C4-2B (cell line): ENCODE measurements around the gene WDR83.
"Not testable (repeated sequence)": the region's sequence is repeated elsewhere in the genome, so short reads cannot be mapped to it uniquely, and the experiment has no call there.

ENCODE experiments used
- H3K27ac ChIP-seq: fragments of 450-650 bp; 2 replicates; pipeline ENCODE4 v1.5.1; 2017
- ZFX ChIP-seq: fragments of 450-650 bp; IDR thresholded peaks from 2 replicates; pipeline ENCODE4 v1.6.1; 2017
- TF ChIP-seq, protein P1 (sequence below): fragments of 450-650 bp; conservative IDR thresholded peaks from 2 replicates; pipeline ENCODE4 v1.5.1; 2017; ENCODE audit warnings: mild to moderate bottlenecking

WDR83 gene

DNA sequence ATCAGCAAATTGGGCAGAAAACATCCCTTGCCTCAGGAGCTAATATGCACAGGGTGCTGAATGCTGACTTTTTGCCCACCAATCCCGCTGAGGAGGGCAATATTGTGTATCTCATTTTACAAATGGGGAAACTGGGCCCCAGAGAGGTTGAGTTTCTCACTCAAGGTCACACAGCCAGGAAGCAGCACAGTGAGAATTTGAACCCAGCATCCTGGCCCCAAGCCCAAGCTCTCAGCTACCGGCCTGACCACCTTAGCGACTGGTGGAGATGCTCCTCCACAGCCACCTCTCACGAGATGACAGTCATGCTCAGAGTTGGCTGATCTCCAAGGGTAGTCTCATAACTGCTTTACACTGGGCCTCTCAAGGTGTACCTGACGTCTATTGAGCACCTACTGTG is 26.4 kb downstream of the WDR83 start:
- TF ChIP-seq, protein P1, sequence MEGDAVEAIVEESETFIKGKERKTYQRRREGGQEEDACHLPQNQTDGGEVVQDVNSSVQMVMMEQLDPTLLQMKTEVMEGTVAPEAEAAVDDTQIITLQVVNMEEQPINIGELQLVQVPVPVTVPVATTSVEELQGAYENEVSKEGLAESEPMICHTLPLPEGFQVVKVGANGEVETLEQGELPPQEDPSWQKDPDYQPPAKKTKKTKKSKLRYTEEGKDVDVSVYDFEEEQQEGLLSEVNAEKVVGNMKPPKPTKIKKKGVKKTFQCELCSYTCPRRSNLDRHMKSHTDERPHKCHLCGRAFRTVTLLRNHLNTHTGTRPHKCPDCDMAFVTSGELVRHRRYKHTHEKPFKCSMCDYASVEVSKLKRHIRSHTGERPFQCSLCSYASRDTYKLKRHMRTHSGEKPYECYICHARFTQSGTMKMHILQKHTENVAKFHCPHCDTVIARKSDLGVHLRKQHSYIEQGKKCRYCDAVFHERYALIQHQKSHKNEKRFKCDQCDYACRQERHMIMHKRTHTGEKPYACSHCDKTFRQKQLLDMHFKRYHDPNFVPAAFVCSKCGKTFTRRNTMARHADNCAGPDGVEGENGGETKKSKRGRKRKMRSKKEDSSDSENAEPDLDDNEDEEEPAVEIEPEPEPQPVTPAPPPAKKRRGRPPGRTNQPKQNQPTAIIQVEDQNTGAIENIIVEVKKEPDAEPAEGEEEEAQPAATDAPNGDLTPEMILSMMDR = no peak
- no peak for TF ChIP-seq ZFX
- H3K27ac ChIP-seq = no peak overlapping the region

- H3K27ac ChIP-seq = no peak overlapping the region
- TF ChIP-seq, protein P1 = no peak
- no peak for TF ChIP-seq ZFX
Observed at GRCh38 chr19:12694641-12695040, 28.0 kb downstream of the WDR83 start.

DNA sequence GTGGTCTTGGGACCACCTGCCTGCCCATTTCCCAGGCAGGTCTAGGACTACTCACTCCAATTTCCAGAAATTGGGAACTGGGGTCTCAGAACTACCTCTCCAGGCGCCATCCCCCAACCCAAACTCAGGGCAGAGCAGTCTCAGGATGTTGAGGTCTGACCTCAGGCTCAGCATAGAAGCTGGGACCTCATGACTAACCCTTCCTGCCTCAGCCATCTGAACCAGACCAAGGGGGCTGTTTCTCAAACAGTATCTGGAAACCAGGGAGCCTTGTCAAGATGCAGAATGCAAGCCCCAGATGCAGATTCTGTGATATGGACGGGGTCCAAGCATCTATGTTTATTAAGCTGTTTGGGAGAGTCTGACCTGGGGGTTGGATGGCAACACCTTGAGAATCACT is 28.5 kb downstream of the WDR83 start:
- H3K27ac ChIP-seq = no peak overlapping the region
- TF ChIP-seq ZFX = no peak
- TF ChIP-seq, protein P1 = no peak

DNA sequence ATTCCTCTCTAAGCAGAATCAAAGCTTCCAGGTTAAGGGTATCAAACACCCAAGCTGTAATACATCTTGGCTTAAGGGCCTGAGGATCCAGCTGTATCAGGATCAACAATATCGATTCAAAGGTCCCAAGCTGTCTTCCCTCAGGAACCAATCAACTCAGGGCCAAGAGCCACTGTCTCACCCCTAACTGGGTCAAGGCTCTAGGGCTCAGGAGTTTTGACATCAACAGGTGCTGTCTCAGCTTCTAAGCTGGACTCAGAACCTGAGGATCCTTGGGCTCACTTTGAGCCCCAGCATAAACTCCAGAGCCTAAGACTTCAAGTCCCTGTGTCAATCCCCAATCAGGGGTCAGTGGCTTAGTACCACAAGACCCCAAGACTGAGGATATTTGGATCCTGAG is 28.9 kb downstream of the WDR83 start:
- TF ChIP-seq, protein P1 = no peak
- TF ChIP-seq ZFX = no peak
- H3K27ac ChIP-seq = peak overlapping the region; percentile 59

GRCh38 chr19:12695997-12696365 is 29.4 kb downstream of the WDR83 start:
- peak overlapping the region; percentile 59 for H3K27ac ChIP-seq
- no peak for TF ChIP-seq ZFX
- TF ChIP-seq, protein P1 = no peak

DNA sequence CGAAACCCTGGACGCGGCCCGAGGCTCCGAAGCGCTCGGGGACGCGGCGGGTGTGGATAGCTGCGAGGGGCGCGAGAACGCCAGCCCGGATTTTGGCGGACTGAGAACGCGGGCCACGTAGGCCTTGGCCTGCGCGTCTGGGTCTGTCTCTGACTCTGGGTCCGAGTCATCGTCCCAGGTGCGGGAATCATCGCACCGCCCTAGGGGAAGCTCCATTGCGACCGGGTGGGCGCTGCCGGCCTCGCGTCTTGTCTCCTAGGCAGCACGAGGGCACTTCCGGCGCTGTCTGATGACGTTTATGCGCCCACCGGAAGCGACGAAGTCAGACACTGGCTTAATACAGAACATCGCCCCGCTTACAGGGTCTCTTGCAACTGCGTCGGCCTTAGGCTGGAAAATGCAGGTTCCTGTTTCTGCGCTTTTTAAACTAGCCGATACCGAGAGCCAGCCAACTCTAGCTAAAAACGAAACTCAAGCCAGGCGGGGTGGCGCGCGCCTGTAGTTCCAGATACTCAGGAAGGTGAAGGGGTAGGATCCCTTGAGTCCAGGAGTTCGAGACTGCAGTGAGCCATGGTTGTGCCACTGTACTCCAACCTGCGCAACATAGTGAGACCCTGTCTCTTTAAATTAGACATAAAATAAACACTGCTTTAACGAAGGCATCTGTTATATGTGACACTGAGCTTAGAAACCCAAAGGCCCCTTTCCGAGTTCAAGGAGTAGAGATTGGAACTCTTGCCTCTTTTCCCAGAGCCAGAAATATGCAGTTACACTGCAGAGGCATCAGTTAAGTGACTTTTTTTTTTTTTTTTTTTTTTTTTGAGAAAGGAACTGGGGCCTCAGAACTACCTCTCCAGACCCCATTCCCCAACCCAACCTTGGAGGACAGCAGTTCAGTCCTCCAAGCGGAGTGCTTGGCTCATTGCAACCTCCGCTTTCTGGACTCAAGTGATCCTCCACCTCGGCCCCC is 30.0 kb downstream of the WDR83 start, which contains the start of gene FBXW9:
FBXW9 (minus strand) TSS at position 266 of the 970 bp plus-strand sequence; CDS start at position 216, 50 bp downstream.
- H3K27ac ChIP-seq = peak within 1 kb of the TSS; percentile 59
- peak; percentile 45; the same call in 1 of the 2 replicates for TF ChIP-seq ZFX
- TF ChIP-seq, protein P1 = no peak

DNA sequence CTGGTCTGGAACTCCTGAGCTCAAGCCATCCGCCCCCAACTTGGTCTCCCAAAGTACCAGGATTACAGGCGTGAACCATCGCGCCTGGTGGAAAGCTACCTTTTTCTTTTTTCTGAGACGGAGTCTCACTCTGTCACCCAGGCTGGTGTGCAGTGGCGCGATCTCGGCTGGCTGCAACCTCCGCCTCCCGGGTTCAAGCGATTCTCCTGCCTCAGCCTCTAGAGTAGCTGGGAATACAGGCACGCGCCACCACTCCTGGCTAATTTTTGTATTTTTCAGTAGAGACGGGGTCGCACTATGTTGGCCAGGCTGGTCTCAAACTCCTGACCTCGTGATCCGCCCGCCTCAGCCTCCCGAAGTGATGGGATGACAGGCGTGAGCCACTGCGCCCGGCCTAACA is 30.8 kb downstream of the WDR83 start:
- H3K27ac ChIP-seq = not testable (repeated sequence)
